ENCODE data around the gene GPR68.
"Not testable (repeated sequence)": the region's sequence is repeated elsewhere in the genome, so short reads cannot be mapped to it uniquely, and the experiment has no call there.

GPR68 gene

GRCh38 chr14:91228112-91229004 is 16.1 kb downstream of the GPR68 start:
- no peak for DNase-seq

GRCh38 chr14:91227183-91227628 is 17.3 kb downstream of the GPR68 start:
- DNase-seq, result no peak

DNA sequence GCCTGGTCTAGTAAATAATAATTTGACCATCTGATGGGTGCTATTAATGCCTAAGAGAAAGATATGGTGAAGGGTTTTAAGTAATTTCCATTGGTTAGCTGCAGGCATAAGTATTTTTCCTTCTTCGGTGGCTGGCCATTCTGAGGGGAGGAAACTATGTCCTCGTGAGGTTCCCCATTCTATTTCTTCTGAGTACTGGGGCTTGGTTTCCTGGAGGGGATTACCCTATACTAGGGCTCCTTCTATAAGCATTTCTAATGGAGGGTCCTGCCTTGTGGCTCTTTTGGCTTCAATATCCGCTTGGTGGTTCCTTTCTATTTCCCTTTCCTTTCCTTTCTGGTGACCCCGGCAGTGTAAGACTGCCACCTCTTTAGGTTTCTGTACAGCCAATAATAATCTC is 18.1 kb downstream of the GPR68 start:
- not testable (repeated sequence) for DNase-seq

GRCh38 chr14:91225025-91225424 is 19.5 kb downstream of the GPR68 start:
- DNase-seq, result no peak

DNA sequence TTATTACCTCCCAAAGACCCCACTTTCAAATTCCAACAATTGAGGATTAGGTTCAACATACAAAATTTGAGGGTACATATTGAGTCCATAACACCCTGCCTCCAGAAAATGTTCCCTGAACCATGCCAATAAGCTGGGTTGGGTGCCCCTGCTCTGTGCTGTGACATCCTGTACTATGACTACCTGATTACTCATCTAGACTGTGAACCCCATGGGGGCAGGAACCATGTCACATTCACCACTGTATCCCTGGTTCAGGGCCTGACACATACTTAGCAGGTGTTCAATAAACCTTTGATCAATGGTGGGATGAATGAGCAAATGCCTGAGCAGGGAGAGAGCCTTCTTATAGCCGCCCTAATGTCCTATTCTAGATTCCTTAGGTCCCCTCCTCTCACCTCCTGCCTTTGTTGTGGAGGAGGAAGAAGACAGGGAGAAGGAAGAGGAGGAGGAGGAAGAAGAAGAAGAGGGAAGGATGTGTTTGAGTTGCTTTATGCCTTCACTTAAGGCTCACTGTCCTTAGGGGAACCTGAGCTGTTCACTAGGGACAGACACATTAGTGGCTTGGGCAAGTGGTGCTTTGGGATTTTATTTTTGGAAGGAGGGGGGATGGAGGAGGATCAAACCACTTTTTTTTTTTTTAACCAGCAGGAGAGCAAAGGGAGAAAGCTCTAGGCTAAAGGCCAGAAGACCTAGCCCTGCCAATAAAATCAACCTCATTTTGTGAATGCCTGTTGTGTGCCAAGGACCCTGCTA is 21.3 kb downstream of the GPR68 start:
- DNase-seq, result no peak

DNA sequence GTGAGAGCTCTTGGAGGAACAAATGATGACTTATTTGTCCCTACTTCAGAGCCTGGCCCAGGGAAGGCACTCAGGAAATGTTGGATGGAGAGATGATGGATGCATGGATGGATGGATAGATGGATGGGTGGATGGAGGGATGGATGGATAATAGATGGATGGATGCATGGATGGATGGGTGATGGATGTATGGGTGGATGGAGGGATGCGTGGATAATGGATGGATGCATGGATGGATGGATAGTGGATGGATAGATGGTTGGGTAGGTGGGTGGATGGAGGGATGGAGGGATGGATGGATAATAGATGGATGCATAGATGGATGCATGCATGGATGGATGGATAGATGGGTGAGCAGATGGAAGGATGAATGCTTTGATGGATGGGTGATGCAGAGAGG is 23.2 kb downstream of the GPR68 start:
- DNase-seq, result no peak

DNA sequence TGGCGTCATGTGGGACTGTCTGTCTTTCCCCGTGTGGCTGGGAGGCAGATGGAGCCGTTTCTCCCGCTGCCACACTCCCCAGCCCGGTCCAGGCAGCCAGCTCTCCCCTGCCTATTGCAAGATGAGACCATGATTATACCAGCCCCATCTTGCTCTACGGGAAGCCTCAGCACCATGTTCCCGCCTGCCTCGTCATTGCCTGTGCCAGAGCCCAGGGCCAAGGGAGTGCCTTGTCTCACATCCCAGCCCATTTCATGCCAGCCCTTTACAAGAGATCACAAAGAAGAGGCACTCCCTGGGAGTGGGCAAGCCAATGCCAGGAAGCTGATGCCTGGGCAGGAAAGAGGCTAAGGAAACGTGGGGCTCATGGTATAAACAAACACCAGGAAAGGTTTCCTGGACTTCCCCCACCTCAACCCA is 23.9 kb downstream of the GPR68 start:
- no peak for DNase-seq

DNA sequence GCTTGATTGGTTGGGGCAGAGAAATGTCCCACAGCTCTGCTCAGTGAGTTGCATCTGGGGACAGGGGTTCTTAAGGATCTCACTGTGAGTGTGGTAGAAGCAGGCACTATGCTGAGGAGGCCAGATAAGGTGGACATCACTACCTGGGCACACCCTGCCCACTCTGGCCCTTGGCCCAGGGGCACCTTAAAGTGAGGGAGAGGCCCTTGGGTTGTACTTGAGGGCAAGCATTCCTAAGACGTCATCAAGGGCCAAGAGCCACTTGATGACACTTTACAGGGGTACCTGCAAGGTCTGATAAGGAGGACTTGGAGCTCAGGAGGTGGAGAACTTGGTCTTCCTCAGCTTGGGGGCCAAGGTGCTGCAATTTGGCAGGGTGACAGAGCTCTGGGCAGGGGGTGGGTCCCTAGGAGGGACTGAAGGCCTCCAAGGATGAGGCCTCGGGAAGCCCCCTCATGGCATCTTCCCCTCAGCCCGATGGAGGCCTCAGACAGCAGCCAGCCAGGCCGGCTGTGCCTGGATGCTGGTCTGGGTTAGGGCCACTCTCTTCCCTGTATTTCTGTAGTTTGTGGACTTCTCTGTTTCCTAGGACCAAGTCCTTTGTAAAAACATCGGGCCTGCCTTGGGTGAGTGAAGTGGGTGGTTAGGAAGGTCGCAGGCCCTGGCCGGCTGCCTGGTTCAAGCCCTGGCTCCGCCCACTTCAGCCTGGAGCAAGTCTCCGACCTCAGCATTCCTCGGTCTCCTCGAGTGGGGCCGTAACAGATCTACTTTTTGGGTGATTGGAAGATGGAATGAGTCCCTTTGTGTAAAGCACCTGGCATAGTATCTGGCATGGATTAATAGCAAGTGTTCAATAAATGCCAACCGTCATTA is 24.8 kb downstream of the GPR68 start:
- no peak for DNase-seq

- DNase-seq, result no peak
These were observed 26.5 kb downstream of the GPR68 start for GRCh38 chr14:91218014-91218413.

DNA sequence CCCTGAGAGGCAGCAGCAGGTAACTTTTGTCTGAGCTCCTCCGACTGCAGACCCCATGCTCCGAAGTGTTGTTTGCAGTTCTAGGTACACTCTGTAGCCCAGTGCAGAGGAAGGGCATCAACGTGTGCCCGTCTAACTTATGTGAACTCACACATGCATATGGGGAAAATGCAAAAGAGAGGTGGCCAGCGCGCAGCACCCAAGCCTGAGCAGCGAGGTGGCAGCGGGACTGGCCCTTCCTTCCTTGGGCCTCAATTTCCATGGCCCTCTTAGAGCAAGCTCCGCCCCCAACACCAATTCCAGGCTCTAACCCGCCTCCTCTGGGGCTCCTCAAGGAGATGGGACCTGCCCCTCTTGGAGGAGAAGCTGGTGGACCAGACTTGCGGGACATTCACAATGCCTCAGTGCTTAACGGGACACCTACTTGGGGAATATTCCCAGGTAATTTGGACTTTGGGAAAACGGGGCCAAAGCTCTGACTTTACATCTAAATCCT is 27.7 kb downstream of the GPR68 start:
- no peak for DNase-seq

- no peak for DNase-seq
These were observed 29.1 kb downstream of the GPR68 start for GRCh38 chr14:91215381-91215780.

- DNase-seq, result no peak
These were observed 30.2 kb downstream of the GPR68 start for GRCh38 chr14:91214306-91214705.

DNA sequence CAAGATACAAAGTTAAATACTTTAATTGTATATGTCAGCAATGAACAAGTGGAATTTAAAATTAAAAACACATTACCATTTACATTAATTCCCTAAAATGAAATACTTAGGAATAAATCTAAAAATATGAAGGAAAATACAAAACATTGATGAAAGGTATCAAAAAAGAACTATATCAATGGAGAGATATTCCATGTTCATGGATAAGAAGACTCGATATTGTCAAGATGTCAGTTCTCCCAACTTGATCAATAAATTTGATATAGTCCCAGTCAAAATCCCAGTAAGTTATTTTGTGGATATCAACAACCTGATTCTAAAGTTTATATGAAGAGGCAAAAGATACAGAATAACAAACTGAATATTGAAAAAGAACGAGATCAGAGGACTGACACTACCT is 33.5 kb downstream of the GPR68 start:
- no peak for DNase-seq

DNA sequence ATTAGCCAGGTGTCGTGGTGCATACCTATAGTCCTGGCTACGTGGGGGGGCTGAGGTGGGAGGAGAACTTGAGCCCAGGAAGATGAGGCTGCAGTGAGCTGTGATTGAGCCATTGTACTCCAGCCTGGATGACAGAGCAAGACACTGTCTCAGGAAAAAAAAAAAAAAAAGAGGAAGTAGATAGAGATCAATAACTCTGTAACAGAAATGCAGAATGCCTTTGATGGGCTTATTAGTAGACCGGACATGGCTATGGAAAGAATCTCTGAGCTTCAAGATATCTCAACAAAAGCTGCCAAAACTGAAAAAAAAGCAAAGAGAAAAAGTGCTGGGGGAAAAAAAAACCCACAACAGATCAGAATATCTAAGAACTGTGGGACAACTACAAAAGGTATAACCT is 37.5 kb downstream of the GPR68 start:
- no peak for DNase-seq

GRCh38 chr14:91205459-91205858 is 39.0 kb downstream of the GPR68 start:
- no peak for DNase-seq

GRCh38 chr14:91204657-91205056 is 39.8 kb downstream of the GPR68 start:
- DNase-seq, result no peak

GRCh38 chr14:91202234-91202974 is 42.1 kb downstream of the GPR68 start:
- no peak for DNase-seq

- not testable (repeated sequence) for DNase-seq
These were observed 43.7 kb downstream of the GPR68 start for GRCh38 chr14:91200802-91201201.

GRCh38 chr14:91197631-91198030 is 46.9 kb downstream of the GPR68 start:
- no peak for DNase-seq

GRCh38 chr14:91195881-91196280 is 48.6 kb downstream of the GPR68 start:
- no peak for DNase-seq

GRCh38 chr14:91193069-91193468 is 51.4 kb downstream of the GPR68 start:
- DNase-seq, result no peak

DNA sequence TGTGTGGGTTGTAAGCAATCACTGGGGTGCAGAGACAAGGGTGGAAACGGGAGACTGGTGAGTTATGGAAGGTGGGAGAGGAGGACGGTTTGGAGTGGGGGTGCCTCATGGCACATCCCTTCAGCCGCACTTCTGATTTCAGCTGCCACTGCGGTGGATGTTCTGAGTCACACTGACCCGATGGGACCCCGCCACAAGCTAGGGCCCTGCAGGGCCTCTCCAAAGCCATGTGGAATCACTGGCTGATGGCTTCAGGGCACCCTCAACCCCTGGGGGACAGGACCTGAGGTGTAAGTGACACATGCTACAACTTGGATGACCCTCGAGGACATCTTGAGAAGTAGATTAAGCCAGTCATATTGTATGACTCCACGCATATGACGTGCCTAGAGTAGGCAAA is 53.7 kb downstream of the GPR68 start:
- no peak for DNase-seq
